Fibroblast of skin of right biceps (primary cell): ENCODE results near the gene OR2J3.
"Not testable (repeated sequence)": the region's sequence is repeated elsewhere in the genome, so short reads cannot be mapped to it uniquely, and the experiment has no call there.

ENCODE experiments used
- DNase-seq: peaks from one replicate; pipeline ENCODE4 v3.0.0-alpha.2; 2013

OR2J3 gene

DNA sequence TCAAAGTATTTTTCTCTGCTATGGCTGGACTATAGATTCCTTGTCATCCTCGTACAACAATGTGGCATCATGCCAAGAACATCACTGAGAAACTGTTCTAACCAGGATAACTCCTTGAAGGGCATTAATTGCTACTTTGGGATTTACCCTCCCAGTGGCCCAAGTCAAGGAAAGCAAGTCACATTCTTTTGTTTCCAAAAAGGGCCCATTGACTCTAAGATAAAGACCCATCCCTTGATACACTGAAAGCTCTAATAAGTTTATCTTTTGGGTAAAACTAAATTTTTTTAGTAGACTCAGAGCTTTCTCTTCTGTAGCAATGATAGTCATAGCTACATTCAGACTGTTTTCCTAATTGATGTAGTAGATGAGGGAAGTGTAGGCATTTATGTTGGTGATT lies at the start of gene OR2J3:
TSS of gene OR2J3 (plus strand) at position 301 of the 400 bp plus-strand sequence. CDS start 3,833 bp downstream, outside the sequence.
- no peak for DNase-seq

DNA sequence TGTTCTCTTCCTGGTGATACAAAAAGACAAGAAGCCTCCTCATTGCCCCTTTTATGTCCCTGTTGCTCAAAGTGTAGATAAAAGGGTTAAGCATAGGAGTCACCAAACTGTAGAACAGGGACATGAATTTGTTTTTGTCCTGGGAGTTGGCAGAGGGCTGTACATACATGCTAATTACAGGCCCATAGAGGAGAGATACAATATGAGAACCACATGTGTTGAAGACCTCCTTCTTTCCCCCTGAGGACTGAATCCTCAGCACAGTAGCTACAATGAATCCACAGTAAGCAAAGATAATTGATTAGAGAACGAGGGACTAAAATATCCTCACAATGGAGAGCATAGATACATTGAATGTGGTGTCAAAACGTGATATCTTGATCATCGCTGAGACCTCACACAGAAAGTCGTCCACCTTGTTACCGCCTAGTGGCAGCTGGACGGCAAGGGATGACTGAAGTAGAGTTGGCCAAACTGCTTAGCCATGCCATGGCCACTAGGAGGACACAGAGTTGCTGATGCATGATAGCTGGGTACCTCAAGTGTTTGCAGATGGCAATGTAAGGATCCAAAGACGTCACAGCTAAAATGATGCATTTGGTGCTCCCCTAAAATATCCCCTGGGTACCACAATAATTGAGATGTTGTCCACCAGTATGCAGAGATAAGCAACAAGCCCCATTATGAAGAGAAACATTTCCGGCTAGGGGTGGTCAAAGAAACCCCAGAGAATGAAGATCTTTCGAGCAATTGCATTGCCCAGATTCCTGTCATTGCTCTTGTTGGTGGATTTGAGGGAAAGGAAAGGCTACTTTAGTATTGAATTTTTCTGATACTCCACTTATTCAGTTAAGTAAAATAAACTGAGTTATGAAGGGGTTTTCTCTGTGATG lies 35.8 kb upstream of the OR2J3 start:
- peak; percentile 7 for DNase-seq

DNA sequence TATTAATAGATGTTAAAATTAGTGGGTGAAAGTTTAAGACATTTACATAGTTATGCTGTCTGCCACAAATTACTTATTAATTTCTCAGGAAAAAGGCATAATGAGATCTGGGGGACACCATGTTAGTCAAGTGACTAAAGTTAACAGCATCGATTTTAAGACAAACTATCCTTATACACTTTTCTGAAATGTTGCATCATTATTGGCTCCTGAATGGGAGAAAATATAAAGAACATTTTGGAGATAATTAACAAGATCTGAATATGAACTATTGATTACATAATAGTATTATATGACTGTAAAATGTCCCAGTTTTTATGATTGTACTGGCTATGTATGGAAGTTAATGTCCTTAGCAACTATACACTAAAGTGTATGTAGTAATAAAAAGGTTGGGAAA lies 28.7 kb upstream of the OR2J3 start:
- no peak for DNase-seq

DNA sequence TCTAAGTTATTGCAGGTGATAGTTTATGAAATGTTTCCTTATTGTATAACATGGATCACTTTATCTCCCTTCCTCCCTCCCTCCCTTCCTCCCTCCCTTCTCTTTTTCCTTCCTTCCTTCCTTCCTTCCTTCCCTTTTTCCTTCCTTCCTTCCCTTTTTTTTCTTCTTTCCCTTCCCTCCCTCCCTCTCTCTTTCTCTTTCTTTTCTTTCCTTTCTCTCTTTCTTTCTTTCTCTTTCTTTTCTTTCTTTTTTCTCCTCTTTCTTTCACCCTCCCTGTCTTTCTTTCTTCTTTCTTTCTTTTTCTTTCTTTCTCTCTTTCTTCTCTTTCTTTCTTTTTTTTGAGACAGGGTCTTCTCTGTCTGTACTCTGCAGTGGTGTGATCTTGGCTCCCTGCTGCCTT lies 26.5 kb upstream of the OR2J3 start:
- DNase-seq: no peak

DNA sequence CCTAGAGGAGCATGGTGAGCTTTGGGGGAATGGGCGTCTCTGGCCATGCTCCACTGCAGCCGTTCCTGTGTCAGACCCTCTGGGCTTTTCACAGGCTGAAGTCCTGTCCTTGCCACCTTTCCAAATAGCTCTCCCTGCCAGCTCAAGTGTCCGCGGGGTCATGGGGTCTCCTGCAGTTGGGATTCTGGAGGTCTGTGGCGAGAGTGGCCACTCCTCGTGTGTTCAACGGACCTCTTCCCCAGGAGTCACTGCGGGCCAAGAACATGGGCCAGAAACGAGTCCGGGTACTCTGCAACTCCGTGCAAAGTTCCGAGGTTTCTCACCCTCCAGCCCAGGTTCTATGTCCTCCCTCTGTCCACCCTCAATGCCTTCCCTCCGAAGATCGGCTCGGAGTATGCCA lies 25.4 kb upstream of the OR2J3 start:
- no peak for DNase-seq

DNA sequence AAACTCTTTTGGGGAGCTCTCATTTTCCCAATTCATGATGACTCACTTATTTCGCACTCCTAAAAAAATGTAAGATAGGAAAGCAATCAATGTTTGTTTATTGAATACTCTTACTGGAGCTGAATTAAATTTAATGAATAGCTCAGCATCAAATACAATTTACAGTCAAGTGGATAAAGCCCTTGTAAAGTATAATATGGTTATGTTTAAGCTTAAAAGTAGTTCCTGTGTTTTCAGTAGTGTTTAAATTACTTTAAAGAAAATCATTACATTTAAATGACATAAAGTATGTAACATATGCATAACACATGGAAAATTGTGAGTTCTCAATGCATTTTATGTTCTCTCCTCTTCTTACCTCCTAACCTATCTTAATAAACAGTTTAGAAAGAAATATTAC lies 20.6 kb upstream of the OR2J3 start, which contains the start of gene OR2B3:
TSS of gene OR2B3 (minus strand) at position 101 of the 400 bp plus-strand sequence. CDS start at position 36, 65 bp downstream.
- DNase-seq: no peak

DNA sequence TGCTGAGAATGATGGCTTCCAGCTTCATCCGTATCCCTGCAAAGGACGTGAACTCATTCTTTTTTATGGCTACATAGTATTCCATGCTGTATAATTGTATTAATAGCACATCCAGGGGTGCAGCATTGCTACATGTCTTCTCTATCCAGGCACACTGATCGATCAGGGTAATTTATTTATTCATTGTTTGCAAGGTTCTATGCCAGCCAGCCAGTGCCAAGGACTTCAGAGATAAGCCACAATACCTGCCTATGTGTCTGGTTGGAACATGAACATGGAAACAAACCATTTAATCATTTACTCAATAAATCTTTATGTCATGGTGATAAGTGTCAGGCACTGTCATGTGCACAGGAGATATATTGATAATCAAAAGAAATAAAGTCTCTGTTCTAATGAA lies 14.9 kb upstream of the OR2J3 start:
- DNase-seq: no peak

DNA sequence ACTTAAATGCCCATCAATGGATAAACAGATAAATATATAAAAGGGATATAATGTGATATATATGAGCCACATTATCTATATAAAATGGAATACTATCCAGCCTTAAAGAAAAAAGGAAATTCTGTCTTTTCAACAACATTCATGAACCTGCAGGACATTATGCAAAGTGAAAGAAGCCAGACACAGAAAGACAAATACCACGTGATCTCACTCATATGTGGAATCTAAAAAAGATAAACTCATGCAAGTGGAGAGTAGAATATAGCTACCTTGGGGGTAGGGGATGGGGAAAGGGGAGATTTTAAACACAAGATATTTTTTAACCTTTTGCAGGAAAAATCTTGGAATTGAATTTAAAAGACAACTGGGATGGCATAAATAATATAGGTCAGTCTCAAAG lies 10.1 kb upstream of the OR2J3 start:
- DNase-seq: no peak

DNA sequence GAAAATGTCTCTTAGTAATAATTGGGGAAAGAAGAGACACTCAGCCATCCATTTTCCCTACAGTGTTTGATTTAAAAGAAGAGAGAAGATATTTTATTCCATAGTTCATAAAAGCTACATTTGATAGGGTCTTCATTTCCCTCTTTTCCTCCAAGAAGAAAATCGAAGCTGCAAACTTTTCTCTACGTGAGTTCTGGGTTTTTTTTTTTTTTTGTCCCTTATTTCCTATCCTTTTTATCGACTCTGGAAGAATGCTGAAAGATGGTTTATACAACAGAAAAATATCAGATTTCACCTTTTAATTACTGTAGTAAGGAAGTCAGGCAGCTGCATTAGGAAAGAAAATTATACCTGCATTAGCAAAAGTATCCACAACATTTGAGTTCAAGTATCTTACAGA lies 8.7 kb upstream of the OR2J3 start, which contains the start of gene OR2J1:
TSS of gene OR2J1 (plus strand) at position 301 of the 400 bp plus-strand sequence. CDS start 1,453 bp downstream, outside the sequence.
- no peak for DNase-seq

DNA sequence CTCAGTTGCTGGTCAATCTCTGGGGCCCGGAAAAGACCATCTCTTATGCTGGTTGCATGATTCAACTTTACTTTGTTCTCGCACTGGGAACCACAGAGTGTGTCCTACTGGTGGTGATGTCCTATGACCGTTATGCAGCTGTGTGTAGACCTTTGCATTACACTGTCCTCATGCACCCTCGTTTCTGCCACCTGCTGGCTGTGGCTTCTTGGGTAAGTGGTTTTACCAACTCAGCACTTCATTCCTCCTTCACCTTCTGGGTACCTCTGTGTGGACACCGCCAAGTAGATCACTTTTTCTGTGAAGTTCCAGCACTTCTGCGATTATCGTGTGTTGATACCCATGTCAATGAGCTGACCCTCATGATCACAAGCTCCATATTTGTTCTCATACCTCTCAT lies 4.3 kb downstream of the OR2J3 start:
- no peak for DNase-seq

DNA sequence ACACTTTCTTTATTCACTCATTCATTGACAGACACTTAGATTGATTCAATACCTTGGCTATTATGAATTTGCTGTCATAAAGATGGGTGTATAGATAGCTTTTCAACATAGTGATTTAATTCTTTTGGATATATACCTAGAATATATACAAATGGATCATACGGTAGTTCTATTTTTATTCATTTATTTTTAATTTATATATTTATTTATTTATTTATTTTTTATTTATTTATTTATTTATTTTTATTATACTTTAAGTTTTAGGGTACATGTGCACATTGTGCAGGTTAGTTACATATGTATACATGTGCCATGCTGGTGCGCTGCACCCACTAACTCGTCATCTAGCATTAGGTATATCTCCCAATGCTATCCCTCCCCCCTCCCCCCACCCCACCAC lies 7.1 kb downstream of the OR2J3 start:
- not testable (repeated sequence) for DNase-seq

DNA sequence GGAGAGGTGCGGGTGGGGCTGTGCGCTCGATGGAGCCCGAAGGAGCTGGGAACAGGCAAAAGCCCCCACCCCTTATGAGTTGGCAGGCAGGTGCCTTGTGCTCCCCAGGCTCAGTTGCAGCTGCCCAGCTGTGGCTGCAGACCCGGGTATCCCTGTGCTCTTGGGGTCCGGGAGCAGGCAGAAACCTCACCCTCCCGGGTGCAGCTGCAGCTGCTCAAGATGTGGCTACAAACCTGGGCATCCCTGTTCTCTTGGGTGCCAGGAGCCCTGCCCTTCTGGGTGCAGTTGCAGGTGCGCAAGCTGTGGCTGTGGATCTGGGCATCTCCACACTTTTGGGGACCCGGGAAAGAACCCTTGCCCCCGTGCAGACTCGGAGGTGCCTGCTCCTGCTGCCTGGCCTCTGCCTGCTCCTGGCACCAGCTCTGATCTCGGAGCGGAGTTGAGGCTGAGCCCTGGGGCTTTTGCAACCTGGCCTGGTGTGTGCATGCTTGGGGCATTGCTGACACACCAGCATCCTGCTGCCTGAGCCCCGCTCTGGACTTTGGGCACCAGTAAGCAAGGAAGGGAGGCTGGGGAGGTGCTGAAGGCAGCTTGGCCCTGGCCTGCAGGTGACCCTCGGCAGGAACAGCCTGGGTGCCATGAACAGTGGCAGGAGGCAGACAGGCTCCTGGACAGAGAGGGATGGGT lies 21.6 kb downstream of the OR2J3 start:
- no peak for DNase-seq

DNA sequence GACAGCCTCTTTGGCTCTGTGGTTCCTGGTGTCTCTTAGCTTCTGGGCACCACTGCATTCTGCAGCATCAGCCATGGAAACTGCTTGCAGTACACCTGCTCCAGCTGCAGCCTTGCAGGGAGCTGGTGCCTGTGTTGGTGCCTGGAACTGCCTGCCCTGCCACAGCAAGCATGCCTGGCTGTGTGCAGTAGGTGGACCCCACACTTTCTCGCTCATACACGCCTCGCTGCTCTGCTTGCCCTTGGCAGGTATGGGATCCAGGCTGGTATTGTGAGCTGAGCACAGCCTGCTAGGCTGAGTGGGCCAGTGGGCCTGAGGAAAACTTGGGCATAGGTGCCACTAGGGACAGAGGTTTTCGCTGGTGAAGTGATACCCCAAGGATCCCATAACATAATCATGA lies 22.8 kb downstream of the OR2J3 start:
- DNase-seq: no peak

DNA sequence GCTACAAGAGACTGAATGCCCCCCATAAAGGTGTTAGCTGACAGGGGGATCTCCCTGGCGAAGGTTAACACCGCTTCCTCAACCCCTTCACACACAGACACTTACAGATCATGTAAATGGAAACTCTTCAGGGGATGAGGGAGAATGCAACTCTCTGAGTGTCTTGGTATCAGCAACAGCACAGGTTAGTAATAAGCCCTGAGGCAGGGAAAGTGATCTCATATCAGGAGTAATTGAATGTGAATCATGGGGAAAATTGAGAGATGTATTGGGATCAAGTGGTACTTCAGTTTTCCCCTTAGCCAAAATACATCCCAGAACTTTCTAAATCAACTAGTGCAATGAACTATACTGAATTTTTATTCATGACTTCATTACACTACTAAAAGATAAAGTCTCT lies 23.8 kb downstream of the OR2J3 start:
- DNase-seq: no peak

DNA sequence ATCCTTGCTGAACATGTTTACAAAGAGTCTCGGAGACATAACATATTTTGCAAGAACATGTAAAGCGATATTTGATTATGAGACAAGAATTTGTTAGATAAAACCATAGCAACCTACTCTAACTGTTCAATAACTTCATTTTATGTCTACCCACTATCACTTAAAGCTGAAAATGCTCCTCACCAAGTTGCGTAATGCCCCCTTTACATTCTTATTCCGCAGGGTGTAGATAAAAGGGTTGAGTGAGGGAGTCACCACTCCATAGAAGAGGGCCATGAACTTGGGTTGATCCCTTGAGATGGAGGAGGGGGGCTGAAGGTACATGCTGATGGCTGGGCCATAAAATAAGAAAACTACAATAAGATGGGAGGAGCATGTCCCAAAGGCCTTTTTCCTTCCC lies 29.9 kb downstream of the OR2J3 start:
- no peak for DNase-seq

DNA sequence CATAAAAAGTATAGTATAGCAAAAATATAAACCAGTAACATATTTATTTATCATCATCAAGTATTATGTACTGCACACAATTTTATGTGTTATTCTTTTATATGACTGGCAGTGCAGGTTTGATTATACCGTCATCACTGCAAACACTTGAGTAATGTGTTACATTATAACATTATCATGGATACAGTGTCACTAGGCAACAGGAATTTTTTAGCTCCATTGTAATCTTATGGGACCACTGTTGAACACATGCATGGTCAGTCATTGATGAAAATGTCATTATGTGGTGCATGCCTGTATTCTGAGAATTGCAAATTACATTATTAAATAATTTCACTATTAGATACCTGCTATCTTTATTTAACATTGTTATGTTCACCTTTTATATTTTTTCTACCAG lies 33.7 kb downstream of the OR2J3 start:
- DNase-seq: no peak

DNA sequence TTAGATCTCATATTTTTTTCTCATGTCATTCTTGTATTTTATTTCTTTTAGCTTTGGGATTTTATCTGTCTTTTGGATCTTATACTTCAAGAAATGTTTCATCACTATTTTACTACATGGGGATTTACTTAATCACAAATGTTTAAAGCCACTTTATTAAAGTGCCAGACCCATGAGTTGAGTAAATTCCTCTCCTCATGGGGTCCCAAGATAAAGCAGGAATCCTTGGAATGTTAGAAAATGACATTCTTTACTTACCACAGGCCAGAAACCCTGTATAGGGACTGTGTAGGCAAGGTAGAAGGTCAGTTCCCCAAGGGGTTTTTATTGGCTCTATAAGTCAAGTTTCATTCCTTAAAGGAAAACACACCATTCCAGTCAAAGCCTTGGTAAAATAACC lies 34.5 kb downstream of the OR2J3 start:
- no peak for DNase-seq

DNA sequence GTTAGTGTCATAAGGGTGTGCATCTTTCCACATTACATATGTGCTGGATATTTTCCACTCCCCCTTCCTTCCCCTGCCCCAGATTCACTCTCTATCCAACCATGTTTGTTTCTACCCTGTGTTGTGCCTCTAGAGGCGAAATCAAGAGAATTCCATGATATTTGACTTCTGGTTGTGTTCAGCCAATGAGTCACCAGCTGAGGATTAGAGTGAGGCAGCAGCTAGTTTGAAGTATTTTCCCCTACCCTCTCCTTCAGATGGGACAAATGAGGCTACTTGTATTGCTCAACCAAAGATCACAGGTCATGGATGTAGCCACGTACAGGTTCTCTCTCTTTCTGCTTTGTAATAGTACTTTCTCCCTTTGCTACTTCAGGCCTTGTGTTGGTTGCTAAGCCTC lies 38.3 kb downstream of the OR2J3 start:
- no peak for DNase-seq

DNA sequence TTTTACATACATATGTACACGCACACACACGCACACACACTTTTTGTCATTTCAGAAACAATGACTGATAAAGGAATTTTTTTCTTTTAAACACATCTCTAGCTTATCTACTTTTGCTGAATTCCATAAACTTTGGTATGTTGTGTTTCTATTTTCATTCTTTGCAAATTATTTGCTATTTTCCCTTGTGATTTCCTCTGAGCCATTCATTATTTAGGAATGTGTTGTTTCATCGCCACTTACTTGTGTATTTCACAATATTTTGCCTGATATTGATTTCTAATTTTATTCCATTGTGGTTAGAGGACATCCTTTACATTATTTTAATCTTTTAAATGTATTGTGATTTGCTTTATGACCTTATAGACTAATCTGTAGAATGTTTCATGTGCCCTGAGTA lies 39.2 kb downstream of the OR2J3 start:
- DNase-seq: no peak

DNA sequence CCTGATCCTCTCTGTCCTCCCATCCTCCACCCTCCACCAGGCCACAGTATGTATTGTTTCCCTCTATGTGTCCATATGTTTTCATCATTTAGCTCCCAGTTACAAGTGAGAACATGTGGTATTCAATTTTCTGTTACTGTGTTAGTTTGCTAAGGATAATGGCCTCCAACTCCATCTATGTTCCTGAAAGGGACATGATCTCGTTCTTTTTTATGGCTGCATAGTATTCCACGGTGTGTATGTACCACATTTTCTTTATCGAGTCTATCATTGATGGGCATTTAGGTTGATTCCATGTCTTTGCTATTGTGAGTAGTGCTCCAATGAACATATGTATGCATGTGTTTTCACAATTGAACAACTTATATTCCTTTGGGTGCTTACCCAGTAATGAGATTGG lies 41.6 kb downstream of the OR2J3 start:
- not testable (repeated sequence) for DNase-seq

DNA sequence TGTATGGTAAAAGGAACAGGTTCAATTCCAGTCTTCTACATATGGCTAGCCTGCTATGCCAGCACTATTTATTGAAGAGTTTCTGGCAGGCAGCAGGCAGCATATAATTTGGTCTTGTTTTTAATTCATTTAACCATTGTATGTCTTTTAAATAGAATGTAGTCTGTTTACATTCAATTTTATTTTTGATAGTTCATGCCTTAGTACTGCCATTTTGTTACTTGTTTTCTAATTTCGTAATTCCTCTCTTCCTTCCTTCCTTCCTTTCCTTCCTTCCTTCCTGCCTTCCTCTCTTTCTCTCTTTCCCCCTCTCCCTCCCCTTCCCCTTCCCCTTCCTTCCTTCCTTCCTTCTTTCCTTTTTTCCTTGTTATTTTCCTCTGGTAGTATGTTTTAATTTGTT lies 45.2 kb downstream of the OR2J3 start:
- no peak for DNase-seq

DNA sequence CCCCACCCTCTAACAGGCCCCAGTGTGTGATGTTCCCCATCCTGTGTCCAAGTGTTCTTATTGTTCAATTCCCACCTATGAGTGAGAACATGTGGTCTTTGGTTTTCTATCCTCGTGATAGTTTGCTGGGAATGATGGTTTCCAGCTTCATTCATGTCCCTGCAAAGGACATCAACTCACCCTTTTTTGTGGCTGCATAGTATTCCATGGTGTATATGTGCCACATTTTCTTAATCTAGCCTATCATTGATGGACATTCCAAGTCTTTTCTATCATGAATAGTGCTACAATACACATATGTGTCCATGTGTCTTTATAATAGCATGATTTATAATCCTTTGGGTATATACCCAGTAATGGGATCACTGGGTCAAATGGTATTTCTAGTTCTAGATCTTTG lies 47.3 kb downstream of the OR2J3 start:
- DNase-seq: not testable (repeated sequence)

DNA sequence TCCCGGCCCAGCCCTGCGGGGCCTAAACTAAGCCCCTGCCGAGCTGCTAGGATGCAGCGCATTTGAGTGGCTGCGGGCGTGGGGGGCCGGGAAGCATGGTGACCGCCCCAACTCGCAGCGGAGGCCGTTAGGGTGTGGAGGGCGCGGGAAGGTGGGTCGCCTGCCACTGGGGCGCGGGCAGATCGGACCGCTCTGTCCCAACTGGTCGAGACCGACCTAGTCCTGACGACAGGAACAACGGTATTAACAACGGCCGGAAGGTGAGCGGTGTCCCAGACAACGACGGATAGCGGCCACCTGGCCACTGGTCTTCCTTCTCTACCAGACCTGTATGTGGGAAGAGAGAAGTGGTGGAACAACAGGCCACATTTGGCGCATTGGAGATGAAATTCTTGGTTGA lies 52.1 kb downstream of the OR2J3 start:
- DNase-seq: not testable (repeated sequence)
